ENCODE data around the gene NFIB.

Gene NFIB

GRCh38 chr9:14238079-14238478 lies 75.9 kb downstream of the NFIB start:
- no peak for DNase-seq

- DNase-seq = no peak
Measured at GRCh38 chr9:14236591-14236990, 77.3 kb downstream of the NFIB start.

GRCh38 chr9:14232111-14232510 lies 81.8 kb downstream of the NFIB start:
- no peak for DNase-seq

GRCh38 chr9:14231196-14231990 lies 82.5 kb downstream of the NFIB start:
- DNase-seq = no peak

- no peak for DNase-seq
Measured at GRCh38 chr9:14228602-14229001, 85.3 kb downstream of the NFIB start.

- no peak for DNase-seq
Measured at GRCh38 chr9:14226855-14227532, 86.9 kb downstream of the NFIB start.

GRCh38 chr9:14223081-14223480 lies 90.9 kb downstream of the NFIB start:
- DNase-seq = no peak

GRCh38 chr9:14222149-14222835 lies 91.6 kb downstream of the NFIB start:
- DNase-seq = no peak

GRCh38 chr9:14221558-14221957 lies 92.4 kb downstream of the NFIB start:
- DNase-seq = no peak

GRCh38 chr9:14221119-14221518 lies 92.8 kb downstream of the NFIB start:
- DNase-seq = no peak

GRCh38 chr9:14220256-14220655 lies 93.7 kb downstream of the NFIB start:
- DNase-seq = no peak

- DNase-seq = no peak
Measured at GRCh38 chr9:14219850-14220249, 94.1 kb downstream of the NFIB start.

- no peak for DNase-seq
Measured at GRCh38 chr9:14218253-14218652, 95.7 kb downstream of the NFIB start.

GRCh38 chr9:14216612-14217194 lies 97.2 kb downstream of the NFIB start:
- no peak for DNase-seq

- no peak for DNase-seq
Measured at GRCh38 chr9:14215614-14216013, 98.3 kb downstream of the NFIB start.

- DNase-seq = no peak
Measured at GRCh38 chr9:14214693-14215092, 99.2 kb downstream of the NFIB start.

GRCh38 chr9:14214065-14214684 lies 99.8 kb downstream of the NFIB start:
- no peak for DNase-seq

- DNase-seq = no peak
Measured at GRCh38 chr9:14213504-14213903, 100.4 kb downstream of the NFIB start.

GRCh38 chr9:14212697-14213420 lies 101.1 kb downstream of the NFIB start:
- DNase-seq = no peak

- DNase-seq = no peak
Measured at GRCh38 chr9:14212077-14212476, 101.9 kb downstream of the NFIB start.

- no peak for DNase-seq
Measured at GRCh38 chr9:14211564-14211963, 102.4 kb downstream of the NFIB start.

GRCh38 chr9:14210428-14210827 lies 103.5 kb downstream of the NFIB start:
- DNase-seq = no peak

Measured in activated CD4-positive, alpha-beta T cell treated with anti-CD3 and anti-CD28 coated beads, Interleukin-2, amount 50 U/mL, for 4 hours (primary cell).